NOMO-1 treated with DMSO at 0.1 percent for 48 hours (cell line): ENCODE data around the gene TRIM62.
"Not testable (repeated sequence)": the region's sequence is repeated elsewhere in the genome, so short reads cannot be mapped to it uniquely, and the experiment has no call there.

ENCODE experiments used
- DNase-seq: peaks from one replicate; lab custom pipeline; 2025; ENCODE audit not compliant: unreplicated experiment; lab: John Stamatoyannopoulos, UW

The TRIM62 gene

DNA sequence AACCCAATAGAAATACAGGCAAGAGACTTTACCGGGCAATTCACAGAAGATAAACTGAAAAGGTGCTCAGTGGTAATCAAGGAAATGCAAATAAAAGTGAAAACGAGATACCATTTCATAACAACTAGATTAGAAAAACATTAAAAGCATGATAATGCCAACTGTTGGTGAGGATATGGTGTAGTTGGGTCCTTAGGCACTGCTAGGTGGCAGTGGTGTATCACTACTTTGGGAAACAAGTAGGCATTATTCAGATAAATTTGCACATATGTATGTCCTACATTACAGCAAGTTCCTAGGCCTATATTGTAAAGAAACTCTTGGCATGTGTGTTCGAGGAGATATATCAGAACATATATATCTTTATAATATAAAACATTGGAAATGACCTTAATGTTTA is 69.9 kb downstream of the TRIM62 start:
- no peak for DNase-seq

GRCh38 chr1:33110477-33110876 is 71.4 kb downstream of the TRIM62 start:
- no peak for DNase-seq

DNA sequence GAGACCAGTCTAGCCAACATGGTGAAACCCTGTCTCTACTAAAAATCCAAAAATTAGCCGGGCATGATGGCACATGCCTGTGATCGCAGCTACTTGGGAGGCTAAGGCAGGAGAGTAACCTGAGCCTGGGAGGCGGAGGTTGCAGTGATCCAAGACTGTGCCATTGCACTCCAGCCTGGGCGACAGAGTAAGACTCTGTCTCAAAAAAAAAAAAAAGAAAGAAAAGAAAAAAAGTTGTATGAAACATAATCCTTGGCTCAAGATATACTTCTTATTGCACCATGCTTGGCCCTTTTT is 81.8 kb downstream of the TRIM62 start:
- not testable (repeated sequence) for DNase-seq

DNA sequence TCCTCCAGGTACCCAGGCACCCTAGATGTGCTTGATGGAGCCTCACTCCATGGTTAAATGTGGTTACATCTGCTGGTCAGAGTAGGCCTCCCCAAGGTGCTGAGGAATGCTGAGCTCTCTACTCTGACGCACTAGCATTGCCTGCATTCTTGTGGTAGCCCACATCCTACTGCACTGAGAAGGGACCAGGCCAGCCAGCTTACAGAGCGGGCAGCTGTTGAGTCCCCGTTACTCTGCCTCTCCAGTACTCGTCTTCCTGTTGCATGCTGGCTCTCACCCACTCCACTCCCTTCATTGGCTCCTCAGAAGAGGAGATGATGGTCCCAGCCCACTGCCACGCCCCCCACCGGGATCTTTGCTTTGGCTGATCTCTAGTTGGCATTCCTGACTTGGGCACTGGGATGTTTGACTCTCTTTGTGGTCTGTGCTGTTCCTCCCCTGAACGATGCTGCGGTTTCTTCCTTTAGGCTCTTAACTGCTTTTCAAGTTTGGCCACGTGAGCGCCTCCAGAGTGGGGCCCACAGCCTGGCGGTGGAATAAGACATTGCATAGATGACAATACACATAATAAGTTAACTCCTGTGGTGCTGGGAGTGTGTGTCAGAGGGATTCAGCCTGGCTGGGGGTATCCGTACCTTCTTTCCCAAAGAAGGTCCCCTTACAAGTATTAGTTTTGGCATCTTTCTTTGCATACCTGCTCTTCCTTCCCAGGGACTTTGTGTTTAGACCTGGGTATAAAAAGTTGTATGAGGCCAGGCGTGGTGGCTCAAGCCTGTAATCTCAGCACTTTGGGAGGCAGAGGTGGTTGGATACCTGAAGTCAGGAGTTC is 82.3 kb downstream of the TRIM62 start:
- DNase-seq = no peak

- no peak for DNase-seq
Measured at GRCh38 chr1:33098371-33098770, 83.5 kb downstream of the TRIM62 start.

DNA sequence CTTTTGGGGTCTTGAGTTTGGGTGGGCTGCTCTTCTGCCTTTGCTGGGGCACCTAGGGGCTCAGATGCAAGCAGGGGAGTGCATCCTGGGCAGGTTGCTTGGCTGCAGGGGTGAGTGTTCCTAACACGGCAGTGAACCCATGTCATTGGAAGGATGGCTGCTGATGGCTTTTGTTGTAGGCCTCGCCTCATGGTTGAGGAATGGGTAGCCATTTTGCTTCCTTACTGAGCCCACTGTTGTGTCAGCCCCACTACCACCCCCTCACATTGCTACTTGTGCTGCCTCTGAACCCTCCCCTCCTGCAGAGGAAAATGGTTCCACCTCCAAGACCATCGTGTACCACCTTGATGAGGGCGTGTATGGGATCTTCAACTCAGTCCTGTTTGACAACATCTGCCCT is 84.1 kb downstream of the TRIM62 start:
- DNase-seq = no peak

DNA sequence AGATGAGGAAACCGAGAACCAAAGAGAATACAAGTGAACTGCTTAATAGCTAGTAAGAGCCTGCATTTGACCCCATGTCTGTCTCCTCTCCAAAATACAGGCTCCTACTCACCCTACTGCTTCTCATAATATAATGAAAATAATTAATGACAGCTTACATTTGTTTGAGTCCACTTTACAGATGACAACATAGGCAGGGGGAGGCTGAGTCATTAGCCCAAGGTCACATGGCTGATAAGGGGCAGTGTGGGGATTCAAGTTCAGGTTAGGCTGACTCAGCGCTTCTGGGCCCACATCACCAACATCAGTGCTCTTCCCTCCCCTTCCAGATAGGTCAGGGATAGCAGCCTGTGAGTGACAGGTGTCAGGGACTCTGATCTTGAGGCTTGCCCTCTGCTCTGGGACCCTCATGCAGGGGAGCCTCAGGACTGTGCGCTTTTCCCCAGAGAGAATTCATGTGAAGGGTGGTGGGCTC is 84.7 kb downstream of the TRIM62 start:
- DNase-seq = no peak

GRCh38 chr1:33096363-33097005 is 85.4 kb downstream of the TRIM62 start:
- DNase-seq = no peak
